SJCRH30 (cell line): ENCODE data around the gene ELOA2. TPM values are rescaled to one million over a fixed set of nuclear protein-coding genes. Genes with fewer than 3 reads are reported as not detected.
A peak's percentile ranks its signal among the peaks of the same experiment; 100 is the strongest.
"Not testable (repeated sequence)": the region's sequence is repeated elsewhere in the genome, so short reads cannot be mapped to it uniquely, and the experiment has no call there.

Experiments
- DNase-seq, 2 experiments: peaks; one replicate each; pipeline ENCODE4 v3.0.0-alpha.2; 2015 to 2020
- H3K27ac ChIP-seq: fragments of 250-450 bp; sonication (Bioruptor Pico); 2 replicates; pipeline ENCODE4 v1.5.1; 2020; ENCODE audit warnings: mild to moderate bottlenecking, moderate library complexity
- H3K27me3 ChIP-seq: fragments of 250-450 bp; sonication (Bioruptor Pico); 2 replicates; pipeline ENCODE4 v1.5.1; 2020; ENCODE audit warnings: mild to moderate bottlenecking, moderate library complexity
- H3K36me3 ChIP-seq: fragments of 250-450 bp; sonication (Bioruptor Pico); 2 replicates; pipeline ENCODE4 v1.5.1; 2020; ENCODE audit warnings: mild to moderate bottlenecking, moderate library complexity
- H3K4me1 ChIP-seq: fragments of 250-450 bp; sonication (Bioruptor Pico); 2 replicates; pipeline ENCODE4 v1.5.1; 2020; ENCODE audit warnings: mild to moderate bottlenecking, moderate library complexity
- H3K4me3 ChIP-seq: fragments of 250-450 bp; sonication (Bioruptor Pico); 2 replicates; pipeline ENCODE4 v1.5.1; 2020; ENCODE audit warnings: mild to moderate bottlenecking, moderate library complexity
- H3K9me3 ChIP-seq: fragments of 250-450 bp; sonication (Bioruptor Pico); replicated peaks from 2 replicates; pipeline ENCODE4 v1.5.1; 2020; ENCODE audit warnings: mild to moderate bottlenecking, moderate library complexity
- total RNA-seq: library from RNA; depleted of rRNA; stranded (reverse); fragments of >200 nt; shearing (Covaris generic); gene quantifications from 2 replicates; pipeline ENCODE4 v1.2.3, GENCODE V29; 2014; rRNA removed

The ELOA2 gene, protein sequence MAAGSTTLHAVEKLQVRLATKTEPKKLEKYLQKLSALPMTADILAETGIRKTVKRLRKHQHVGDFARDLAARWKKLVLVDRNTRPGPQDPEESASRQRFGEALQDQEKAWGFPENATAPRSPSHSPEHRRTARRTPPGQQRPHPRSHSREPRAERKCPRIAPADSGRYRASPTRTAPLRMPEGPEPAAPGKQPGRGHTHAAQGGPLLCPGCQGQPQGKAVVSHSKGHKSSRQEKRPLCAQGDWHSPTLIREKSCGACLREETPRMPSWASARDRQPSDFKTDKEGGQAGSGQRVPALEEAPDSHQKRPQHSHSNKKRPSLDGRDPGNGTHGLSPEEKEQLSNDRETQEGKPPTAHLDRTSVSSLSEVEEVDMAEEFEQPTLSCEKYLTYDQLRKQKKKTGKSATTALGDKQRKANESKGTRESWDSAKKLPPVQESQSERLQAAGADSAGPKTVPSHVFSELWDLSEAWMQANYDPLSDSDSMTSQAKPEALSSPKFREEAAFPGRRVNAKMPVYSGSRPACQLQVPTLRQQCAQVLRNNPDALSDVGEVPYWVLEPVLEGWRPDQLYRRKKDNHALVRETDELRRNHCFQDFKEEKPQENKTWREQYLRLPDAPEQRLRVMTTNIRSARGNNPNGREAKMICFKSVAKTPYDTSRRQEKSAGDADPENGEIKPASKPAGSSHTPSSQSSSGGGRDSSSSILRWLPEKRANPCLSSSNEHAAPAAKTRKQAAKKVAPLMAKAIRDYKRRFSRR
- 0.06 TPM in 1 of 2 replicates, not detected in the other for total RNA-seq

DNA sequence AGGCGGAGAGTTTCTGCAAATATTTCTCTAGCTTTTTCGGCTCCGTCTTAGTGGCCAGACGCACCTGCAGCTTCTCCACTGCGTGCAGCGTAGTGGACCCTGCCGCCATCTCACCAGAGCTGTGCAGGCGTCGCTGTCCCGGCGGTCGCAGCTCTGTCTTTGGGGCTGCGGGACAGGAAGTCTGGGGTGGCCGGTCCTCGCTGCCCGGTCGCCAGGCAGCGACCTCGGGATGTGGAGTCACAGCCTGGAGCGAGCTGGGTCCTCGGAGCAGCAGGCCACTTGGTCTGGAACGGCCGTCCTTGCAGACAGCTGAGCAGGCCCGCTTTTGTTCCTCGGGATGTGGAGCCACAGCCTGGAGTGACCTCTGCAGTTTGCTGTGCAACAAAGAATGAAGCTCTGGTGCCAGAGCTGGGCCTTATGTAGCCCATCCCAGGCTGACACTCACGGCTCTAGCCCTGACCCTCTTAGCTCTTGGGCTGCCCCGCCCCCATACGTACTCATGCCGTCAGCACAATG, at the start of gene ELOA2:
ELOA2 (minus strand) TSS at position 466 of the 516 bp plus-strand sequence; CDS start at position 109, 357 bp downstream.
- no peak within 1 kb of the TSS for H3K4me3 ChIP-seq
- H3K27me3 ChIP-seq, result no peaks in the 10 kb centered on the region
- no peaks in the 10 kb centered on the region for H3K4me1 ChIP-seq
- no peak for DNase-seq
- no peak within 1 kb of the TSS for H3K27ac ChIP-seq
- no peaks in the 10 kb centered on the region for H3K9me3 ChIP-seq
- H3K36me3 ChIP-seq, result no peaks in the 10 kb centered on the region

DNA sequence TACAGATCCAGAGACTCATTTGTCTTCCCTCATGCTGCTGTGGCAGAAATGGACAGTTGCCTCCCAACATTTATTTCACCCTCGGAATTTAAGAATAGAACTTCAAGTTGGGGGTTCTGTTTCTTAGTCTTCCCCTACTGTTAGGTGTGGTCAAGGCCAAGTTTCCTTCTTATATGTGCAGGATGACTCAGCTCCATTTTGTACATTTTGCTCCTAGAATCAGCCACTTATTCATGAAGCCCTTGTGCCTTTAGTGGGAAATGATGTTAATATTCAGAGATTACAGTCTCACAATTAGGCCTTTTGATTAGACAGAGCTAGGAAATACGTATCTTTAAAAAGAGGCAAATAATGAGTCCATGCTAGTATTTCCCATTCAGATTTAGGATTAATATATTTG, 46.2 kb upstream of the ELOA2 start:
- no peaks in the 10 kb centered on the region for H3K4me1 ChIP-seq
- no peak overlapping the region for H3K27ac ChIP-seq
- DNase-seq, result no peak
- no peaks in the 10 kb centered on the region for H3K27me3 ChIP-seq
- no peaks in the 10 kb centered on the region for H3K36me3 ChIP-seq
- H3K4me3 ChIP-seq, result no peak overlapping the region
- no peaks in the 10 kb centered on the region for H3K9me3 ChIP-seq

- no peaks in the 10 kb centered on the region for H3K36me3 ChIP-seq
- H3K9me3 ChIP-seq, result no peaks in the 10 kb centered on the region
- no peaks in the 10 kb centered on the region for H3K27me3 ChIP-seq
- no peak overlapping the region for H3K27ac ChIP-seq
- DNase-seq, result no peak
- no peak overlapping the region for H3K4me3 ChIP-seq
- H3K4me1 ChIP-seq, result no peaks in the 10 kb centered on the region
These were observed 45.5 kb upstream of the ELOA2 start for GRCh38 chr18:47080872-47081271.

- Histone ChIP-seq H3K9me3 (no peaks in the 10 kb centered on the region), H3K27me3 (no peaks in the 10 kb centered on the region), H3K27ac (no peak overlapping the region), H3K4me1 (no peaks in the 10 kb centered on the region), H3K36me3 (no peaks in the 10 kb centered on the region), H3K4me3 (no peak overlapping the region)
- DNase-seq, result no peak
These were observed 41.7 kb upstream of the ELOA2 start for GRCh38 chr18:47077111-47077510.

GRCh38 chr18:47075098-47075883, 39.9 kb upstream of the ELOA2 start:
- DNase-seq, result peak; percentile 33 to 38

DNA sequence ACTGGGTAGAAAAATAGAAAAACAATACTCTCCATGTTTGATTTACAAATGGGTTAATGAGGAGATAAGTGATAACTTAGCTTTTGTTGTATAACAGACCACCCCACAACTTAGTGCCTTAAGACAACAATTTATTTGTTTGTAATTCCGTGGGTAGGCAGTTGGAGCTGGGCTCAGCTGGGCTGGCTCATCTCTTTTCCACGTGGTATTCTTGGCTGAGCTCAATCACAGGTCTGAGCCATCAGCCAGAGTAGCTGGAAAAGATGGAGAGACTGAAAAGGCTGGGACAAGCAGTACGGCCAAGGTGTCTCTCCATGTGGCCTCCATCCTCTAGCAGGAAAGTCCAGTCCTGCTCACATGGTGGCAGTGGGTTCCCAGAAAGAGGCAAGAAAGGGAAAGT, 32.2 kb upstream of the ELOA2 start:
- Histone ChIP-seq H3K36me3 (no peaks in the 10 kb centered on the region), H3K4me1 (peaks cover 14% of the 10 kb centered on the region), H3K9me3 (no peaks in the 10 kb centered on the region), H3K27me3 (no peaks in the 10 kb centered on the region), H3K27ac (no peak overlapping the region), H3K4me3 (no peak overlapping the region)
- no peak for DNase-seq

More at GRCh38 chr18:47075098-47075883, 39.9 kb upstream of the ELOA2 start:
- no peaks in the 10 kb centered on the region for H3K4me1 ChIP-seq
- 0 out of 2 replicates have a peak overlapping the region, but pooled peaks have one; percentile 18 for H3K4me3 ChIP-seq
- H3K9me3 ChIP-seq, result no peaks in the 10 kb centered on the region
- H3K36me3 ChIP-seq, result no peaks in the 10 kb centered on the region
- no peaks in the 10 kb centered on the region for H3K27me3 ChIP-seq
- peak overlapping the region; percentile 27; the same call in 1 of the 2 replicates for H3K27ac ChIP-seq

DNA sequence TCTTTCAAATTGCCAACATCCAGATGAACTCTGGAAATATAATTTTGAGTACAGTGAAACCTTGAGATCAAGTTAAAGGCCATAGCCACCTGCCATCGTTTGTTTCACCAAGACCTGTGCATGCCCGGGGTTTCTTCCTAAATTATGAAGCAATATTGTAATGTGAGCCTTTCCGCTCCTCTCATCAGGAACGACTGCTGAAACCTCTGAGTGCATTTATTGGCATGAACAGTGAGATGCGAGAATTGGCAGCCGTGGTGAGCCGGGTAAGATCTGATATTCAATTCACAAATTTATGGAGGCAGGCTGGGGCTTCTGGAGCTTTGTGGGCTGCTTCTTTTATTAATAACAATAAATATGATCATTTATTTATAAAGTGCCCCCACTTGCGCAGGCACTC, 27.7 kb upstream of the ELOA2 start:
- H3K4me3 ChIP-seq, result peak overlapping the region; percentile 8

GRCh38 chr18:47062471-47062870, 27.1 kb upstream of the ELOA2 start:
- no peaks in the 10 kb centered on the region for H3K36me3 ChIP-seq
- no peak for DNase-seq
- H3K4me3 ChIP-seq, result no peak overlapping the region
- H3K9me3 ChIP-seq, result no peaks in the 10 kb centered on the region
- peak overlapping the region; percentile 89 for H3K27ac ChIP-seq
- H3K27me3 ChIP-seq, result no peaks in the 10 kb centered on the region
- peaks cover 15% of the 10 kb centered on the region for H3K4me1 ChIP-seq

More for the DNA sequence above, 27.7 kb upstream of the ELOA2 start:
- Histone ChIP-seq H3K36me3 (no peaks in the 10 kb centered on the region), H3K27ac (peak overlapping the region; percentile 89), H3K4me1 (peaks cover 15% of the 10 kb centered on the region), H3K27me3 (no peaks in the 10 kb centered on the region), H3K9me3 (no peaks in the 10 kb centered on the region)
- peak; percentile 6 to 55 for DNase-seq

- Histone ChIP-seq H3K4me3 (no peak overlapping the region), H3K36me3 (no peaks in the 10 kb centered on the region), H3K9me3 (no peaks in the 10 kb centered on the region), H3K27ac (no peak overlapping the region), H3K27me3 (no peaks in the 10 kb centered on the region), H3K4me1 (no peaks in the 10 kb centered on the region)
- no peak for DNase-seq
These were observed 18.9 kb upstream of the ELOA2 start for GRCh38 chr18:47054369-47054768.

- Histone ChIP-seq H3K36me3 (no peaks in the 10 kb centered on the region), H3K9me3 (no peaks in the 10 kb centered on the region), H3K4me1 (no peaks in the 10 kb centered on the region), H3K4me3 (no peak overlapping the region), H3K27me3 (no peaks in the 10 kb centered on the region), H3K27ac (no peak overlapping the region)
- peak in 1 of 2 experiments; percentile 56 for DNase-seq
These were observed 15.0 kb upstream of the ELOA2 start for GRCh38 chr18:47050468-47050867.

DNA sequence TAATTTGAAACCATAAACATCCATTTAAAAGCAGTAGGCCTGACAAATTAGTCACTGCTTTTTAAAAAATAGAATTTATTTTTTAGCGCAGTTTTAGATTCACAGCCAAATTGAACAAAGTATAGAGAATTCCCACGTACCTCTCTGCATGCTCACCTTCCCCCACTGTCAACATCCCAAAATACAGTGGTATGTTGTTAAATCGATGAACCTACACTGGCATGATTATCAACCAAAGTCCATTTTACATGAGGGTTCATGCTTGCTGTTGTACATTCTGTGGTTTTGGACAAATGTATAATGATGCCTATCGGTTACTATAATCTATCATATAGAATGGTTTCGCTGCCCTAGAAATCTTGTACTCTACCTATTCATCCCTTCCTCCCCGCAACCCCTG, 5.6 kb upstream of the ELOA2 start:
- no peaks in the 10 kb centered on the region for H3K9me3 ChIP-seq
- H3K27ac ChIP-seq, result no peak overlapping the region
- no peak overlapping the region for H3K4me3 ChIP-seq
- H3K27me3 ChIP-seq, result no peaks in the 10 kb centered on the region
- no peaks in the 10 kb centered on the region for H3K36me3 ChIP-seq
- H3K4me1 ChIP-seq, result no peaks in the 10 kb centered on the region
- no peak for DNase-seq

GRCh38 chr18:47036927-47037578, 1.6 kb upstream of the ELOA2 start:
- no peak overlapping the region for H3K4me3 ChIP-seq
- no peaks in the 10 kb centered on the region for H3K27me3 ChIP-seq
- no peaks in the 10 kb centered on the region for H3K9me3 ChIP-seq
- no peaks in the 10 kb centered on the region for H3K4me1 ChIP-seq
- no peak overlapping the region for H3K27ac ChIP-seq
- DNase-seq, result no peak
- H3K36me3 ChIP-seq, result no peaks in the 10 kb centered on the region

DNA sequence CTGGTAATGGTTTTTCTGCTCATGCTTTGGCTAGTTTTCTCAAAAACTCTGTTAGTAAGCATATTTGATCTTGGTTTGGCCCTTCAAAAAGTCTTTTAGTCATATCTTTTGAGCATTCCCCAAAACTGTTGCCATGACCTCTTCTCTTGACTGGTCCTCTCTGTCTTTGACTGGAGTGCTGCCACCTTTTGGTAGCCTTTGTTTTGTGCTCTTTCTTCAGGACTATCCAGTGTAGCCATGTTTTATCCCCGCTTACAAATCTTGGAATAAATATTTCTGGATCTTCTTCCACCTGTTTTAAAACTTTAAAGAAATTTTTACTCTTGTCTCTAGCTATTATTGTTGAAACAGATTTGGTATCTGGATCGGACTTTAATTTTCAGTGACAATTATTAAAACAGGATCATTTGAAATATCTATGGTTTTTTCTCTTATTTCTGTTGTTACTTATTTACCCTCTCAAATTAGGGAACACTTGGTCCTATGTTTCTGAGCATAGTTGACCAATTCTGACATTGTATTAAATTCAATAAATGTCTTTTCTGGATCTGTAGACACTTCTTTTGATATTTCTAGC, 965 bp upstream of the ELOA2 start:
- no peak overlapping the region for H3K4me3 ChIP-seq
- H3K36me3 ChIP-seq, result no peaks in the 10 kb centered on the region
- H3K27ac ChIP-seq, result no peak overlapping the region
- H3K27me3 ChIP-seq, result no peaks in the 10 kb centered on the region
- DNase-seq, result peak; percentile 19 to 55
- no peaks in the 10 kb centered on the region for H3K4me1 ChIP-seq
- H3K9me3 ChIP-seq, result no peaks in the 10 kb centered on the region

GRCh38 chr18:47034591-47034990, 830 bp downstream of the ELOA2 start:
- DNase-seq, H3K36me3 ChIP-seq, H3K4me1 ChIP-seq, H3K27ac ChIP-seq, H3K27me3 ChIP-seq, H3K9me3 ChIP-seq, H3K4me3 ChIP-seq: not testable (repeated sequence)
